HepG2 (cell line): ENCODE results near the gene MAN1B1. TPM values are rescaled to one million over a fixed set of nuclear protein-coding genes. Genes with fewer than 3 reads are reported as not detected.

Experiments used
- AGO2 ChIP-seq: fragments of 200-400 bp; formaldehyde crosslinking; optimal IDR thresholded peaks from 2 replicates; pipeline ENCODE3; 2017; ENCODE audit warnings: mild to moderate bottlenecking, low read depth, low read length, moderate library complexity
- BORCS8-MEF2B ChIP-seq: sonication (generic); formaldehyde crosslinking; IDR thresholded peaks from 2 replicates; pipeline ENCODE4 v1.8.0; 2022; ENCODE audit warnings: mild to moderate bottlenecking, missing genetic modification reagents
- CBX2 ChIP-seq, 2 experiments: fragments of 200-600 bp in 1 of 2; sonication (generic); formaldehyde crosslinking in 1 of 2; IDR thresholded peaks; 2 replicates each; pipeline versions ENCODE4 v1.7.0 to v1.8.1; 2018 to 2022; ENCODE audit warnings: low read depth in 2 of 2, low read length in 1 of 2, mild to moderate bottlenecking in 1 of 2, missing genetic modification reagents in 1 of 2
- DNMT3B ChIP-seq: conservative IDR thresholded peaks from 2 replicates; pipeline ENCODE4 v1.6.1; 2016; ENCODE audit warnings: missing biosample characterization, control low read depth
- EP300 ChIP-seq, 3 experiments: sonication (generic) in 1 of 3; formaldehyde crosslinking in 1 of 3; IDR thresholded peaks; 2 replicates each; pipeline versions ENCODE4 v1.5.1 to v1.6.1; 2011 to 2020; ENCODE audit warnings: low read depth in 2 of 3, low read length in 2 of 3, borderline replicate concordance in 1 of 3, improper control_type of control experiment in 1 of 3, mild to moderate bottlenecking in 1 of 3, missing genetic modification reagents in 1 of 3, moderate library complexity in 1 of 3
- ETS1 ChIP-seq: sonication (generic); formaldehyde crosslinking; IDR thresholded peaks from 2 replicates; pipeline ENCODE4 v1.4.0; 2020; ENCODE audit warnings: missing genetic modification reagents
- FOXK2 ChIP-seq: fragments of 450-650 bp; IDR thresholded peaks from 2 replicates; pipeline ENCODE4 v1.6.1; 2016
- NFKBIZ ChIP-seq: IDR thresholded peaks from 2 replicates; pipeline ENCODE4 v1.6.1; 2018; ENCODE audit warnings: missing genetic modification reagents, missing compliant biosample characterization
- PHF8 ChIP-seq: sonication (generic); formaldehyde crosslinking; IDR thresholded peaks from 2 replicates; pipeline ENCODE4 v1.5.0; 2020; ENCODE audit warnings: missing genetic modification reagents
- REXO4 ChIP-seq: sonication (generic); formaldehyde crosslinking; IDR thresholded peaks from 2 replicates; pipeline ENCODE4 v1.8.0; 2022; ENCODE audit warnings: missing genetic modification reagents, mild to moderate bottlenecking, borderline replicate concordance
- RFXAP ChIP-seq: sonication (generic); formaldehyde crosslinking; IDR thresholded peaks from 2 replicates; pipeline ENCODE4 v1.4.0; 2020; ENCODE audit warnings: missing genetic modification reagents, borderline replicate concordance
- SKIL ChIP-seq: sonication (generic); formaldehyde crosslinking; IDR thresholded peaks from 2 replicates; pipeline ENCODE4 v1.8.0; 2022; ENCODE audit warnings: missing genetic modification reagents, mild to moderate bottlenecking, moderate library complexity, borderline replicate concordance
- SRY ChIP-seq: sonication (generic); formaldehyde crosslinking; IDR thresholded peaks from 2 replicates; pipeline ENCODE4 v1.8.0; 2022; ENCODE audit warnings: mild to moderate bottlenecking, missing genetic modification reagents
- THYN1 ChIP-seq: sonication (generic); formaldehyde crosslinking; IDR thresholded peaks from 2 replicates; pipeline ENCODE4 v1.8.1; 2023; ENCODE audit warnings: low read depth, mild to moderate bottlenecking, moderate library complexity, missing genetic modification reagents, borderline replicate concordance
- TOPORS ChIP-seq: sonication (generic); formaldehyde crosslinking; IDR thresholded peaks from 2 replicates; pipeline ENCODE4 v1.8.0; 2023; ENCODE audit warnings: mild to moderate bottlenecking, missing genetic modification reagents
- ZNF282 ChIP-seq: fragments of 450-650 bp; IDR thresholded peaks from 2 replicates; pipeline ENCODE4 v1.6.1; 2018; ENCODE audit not compliant: partially characterized antibody
- ZNF557 ChIP-seq: sonication (generic); formaldehyde crosslinking; IDR thresholded peaks from 2 replicates; pipeline ENCODE4 v1.4.0; 2020; ENCODE audit warnings: missing genetic modification reagents
- ZNF570 ChIP-seq: sonication (generic); formaldehyde crosslinking; IDR thresholded peaks from 2 replicates; pipeline ENCODE4 v1.4.0; 2020; ENCODE audit warnings: mild to moderate bottlenecking, missing genetic modification reagents, borderline replicate concordance
- ZNF572 ChIP-seq: sonication (generic); formaldehyde crosslinking; IDR thresholded peaks from 2 replicates; pipeline ENCODE4 v1.5.1; 2020; ENCODE audit warnings: mild to moderate bottlenecking, missing genetic modification reagents
- ZNF629 ChIP-seq: sonication (generic); formaldehyde crosslinking; conservative IDR thresholded peaks from 2 replicates; pipeline ENCODE4 v1.5.0; 2020; ENCODE audit warnings: missing genetic modification reagents
- ZNF737 ChIP-seq: sonication (generic); formaldehyde crosslinking; IDR thresholded peaks from 2 replicates; pipeline ENCODE4 v1.5.0; 2020; ENCODE audit warnings: missing genetic modification reagents, mild to moderate bottlenecking, borderline replicate concordance
- ZNF761 ChIP-seq: sonication (generic); formaldehyde crosslinking; conservative IDR thresholded peaks from 2 replicates; pipeline ENCODE4 v1.4.0; 2020; ENCODE audit warnings: mild to moderate bottlenecking, missing genetic modification reagents
- ZNF772 ChIP-seq: sonication (generic); formaldehyde crosslinking; IDR thresholded peaks from 2 replicates; pipeline ENCODE4 v1.5.0; 2020; ENCODE audit warnings: mild to moderate bottlenecking, missing genetic modification reagents
- polyA plus RNA-seq, 8 experiments: library from polyadenylated mRNA; depleted of rRNA in 3 of 8; stranded (reverse) in 7 of 8; unstranded in 1 of 8; fragments of >200 nt; fragmentation: Illumina TruSeq in 4 of 8; extraction: Trizol in 4 of 8; gene quantifications; 2 replicates each; pipeline versions ENCODE4 v1.2.1 to v1.2.3, GENCODE V29; 2011 to 2016; ENCODE audit warnings: low read depth in 4 of 8, missing spikeins in 1 of 8, mixed read lengths in 1 of 8; ENCODE audit not compliant: insufficient read depth in 1 of 8
- total RNA-seq, 5 experiments: library from RNA; depleted of rRNA; stranded (reverse); fragments of >200 nt; fragmentation: Illumina TruSeq; extraction: Trizol; gene quantifications; 2 replicates each; pipeline ENCODE4 v1.2.3, GENCODE V29; 2016; ENCODE audit warnings: low read depth in 1 of 5

Gene MAN1B1
- total and polyA plus RNA-seq, 2 of the 13 experiments (the other 11 are each of a cell fraction or from before 2014, with no cell fraction given): 48.9 to 59.5 TPM

- TF ChIP-seq REXO4 (CRISPR knock-in tag) (no peak), AGO2 (no peak), TOPORS (CRISPR knock-in tag) (no peak), FOXK2 (no peak), SKIL (no peak), ZNF572 (CRISPR knock-in tag) (no peak), CBX2 (IDR thresholded peaks at IDR 0.05; ENCODE audit: low read depth, low read length) (no peak), CBX2 (CRISPR knock-in tag; IDR thresholded peaks at IDR 0.05; ENCODE audit: low read depth) (no peak), ZNF570 (CRISPR knock-in tag) (no peak), ZNF282 (no peak), DNMT3B (CRISPR knock-in tag) (no peak), ZNF557 (CRISPR knock-in tag) (no peak), ZNF772 (CRISPR knock-in tag) (no peak), THYN1 (CRISPR knock-in tag) (no peak), RFXAP (CRISPR knock-in tag) (0 out of 2 replicates have a peak, but pooled peaks have one; percentile 40), PHF8 (CRISPR knock-in tag) (no peak), NFKBIZ (CRISPR knock-in tag) (no peak), ZNF761 (no peak), ZNF629 (CRISPR knock-in tag) (no peak), ETS1 (CRISPR knock-in tag) (no peak; the same call in 1 of the 2 replicates), BORCS8-MEF2B (no peak), ZNF737 (CRISPR knock-in tag) (no peak), SRY (CRISPR knock-in tag) (peak; percentile 74; the same call in 1 of the 2 replicates), EP300 (IDR thresholded peaks at IDR 0.05; ENCODE audit: low read depth in 2 of 2, low read length in 2 of 2) (no peak), EP300 (CRISPR knock-in tag; IDR thresholded peaks at IDR 0.05; ENCODE audit: borderline replicate concordance) (no peak)
Observed at GRCh38 chr9:137138722-137139467, 52.1 kb downstream of the MAN1B1 start, which contains the start of gene GRIN1 (continued).
